AG09309 (cell line): Measurements from ENCODE around the gene CDK15.

ENCODE experiments used
- DNase-seq: peaks from one replicate; pipeline ENCODE4 v3.0.0-alpha.2; 2010; ENCODE audit warnings: low read depth
- H3K4me3 ChIP-seq: 2 replicates; pipeline ENCODE4 v1.5.1; 2011; ENCODE audit warnings: mild to moderate bottlenecking, low read depth, low read length, moderate library complexity; ENCODE audit not compliant: control insufficient read depth
- TF ChIP-seq, protein P1 (sequence below): IDR thresholded peaks from 2 replicates; pipeline ENCODE4 v1.5.1; 2011; ENCODE audit warnings: mild to moderate bottlenecking, low read depth, low read length, inconsistent platforms; ENCODE audit not compliant: insufficient read depth, control insufficient read depth; ENCODE audit errors: missing control alignments

The CDK15 gene

DNA sequence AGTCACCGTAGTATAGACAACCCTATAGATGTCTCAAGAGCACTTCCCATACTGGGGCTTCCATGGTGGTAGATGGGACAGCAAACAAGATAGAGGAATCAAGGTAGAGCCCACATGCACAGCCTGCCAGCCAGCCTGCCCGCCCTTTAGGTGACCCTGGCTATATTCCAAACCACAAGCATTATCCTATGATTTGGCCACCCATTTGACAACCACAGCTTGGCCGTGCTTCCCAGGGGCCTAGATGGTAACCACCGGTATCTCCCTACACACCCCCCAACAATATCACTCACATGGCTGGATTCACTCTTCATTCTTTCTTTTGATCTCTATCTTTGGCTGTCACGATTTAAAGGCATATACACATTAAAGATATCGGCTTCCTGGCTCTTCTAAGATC, 85.3 kb downstream of the CDK15 start:
- no peak for DNase-seq
- TF ChIP-seq, protein P1, sequence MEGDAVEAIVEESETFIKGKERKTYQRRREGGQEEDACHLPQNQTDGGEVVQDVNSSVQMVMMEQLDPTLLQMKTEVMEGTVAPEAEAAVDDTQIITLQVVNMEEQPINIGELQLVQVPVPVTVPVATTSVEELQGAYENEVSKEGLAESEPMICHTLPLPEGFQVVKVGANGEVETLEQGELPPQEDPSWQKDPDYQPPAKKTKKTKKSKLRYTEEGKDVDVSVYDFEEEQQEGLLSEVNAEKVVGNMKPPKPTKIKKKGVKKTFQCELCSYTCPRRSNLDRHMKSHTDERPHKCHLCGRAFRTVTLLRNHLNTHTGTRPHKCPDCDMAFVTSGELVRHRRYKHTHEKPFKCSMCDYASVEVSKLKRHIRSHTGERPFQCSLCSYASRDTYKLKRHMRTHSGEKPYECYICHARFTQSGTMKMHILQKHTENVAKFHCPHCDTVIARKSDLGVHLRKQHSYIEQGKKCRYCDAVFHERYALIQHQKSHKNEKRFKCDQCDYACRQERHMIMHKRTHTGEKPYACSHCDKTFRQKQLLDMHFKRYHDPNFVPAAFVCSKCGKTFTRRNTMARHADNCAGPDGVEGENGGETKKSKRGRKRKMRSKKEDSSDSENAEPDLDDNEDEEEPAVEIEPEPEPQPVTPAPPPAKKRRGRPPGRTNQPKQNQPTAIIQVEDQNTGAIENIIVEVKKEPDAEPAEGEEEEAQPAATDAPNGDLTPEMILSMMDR, result no peak
- no peak overlapping the region for H3K4me3 ChIP-seq

GRCh38 chr2:201892516-201892915, 86.2 kb downstream of the CDK15 start:
- DNase-seq, result no peak
- H3K4me3 ChIP-seq, result no peak overlapping the region
- TF ChIP-seq, protein P1, result no peak

DNA sequence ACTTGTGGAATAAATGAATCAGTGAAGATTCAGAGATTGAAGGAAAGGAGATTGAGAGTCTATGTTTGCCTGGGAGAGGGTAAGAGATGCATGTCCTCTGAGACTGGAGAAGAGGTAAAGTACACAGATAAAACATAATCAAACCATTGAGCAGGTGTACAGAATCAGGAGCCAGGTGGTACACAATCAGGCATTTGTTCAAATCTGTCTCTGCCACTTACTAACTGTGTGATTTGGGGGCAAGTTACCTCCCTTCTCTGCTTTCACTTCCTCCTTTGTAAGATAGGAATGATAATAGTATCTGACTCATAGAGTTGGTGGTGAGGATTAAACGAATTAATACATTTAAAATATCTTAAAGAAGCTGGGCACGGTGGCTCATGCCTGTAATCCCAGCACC, 94.0 kb downstream of the CDK15 start:
- TF ChIP-seq, protein P1, result no peak

DNA sequence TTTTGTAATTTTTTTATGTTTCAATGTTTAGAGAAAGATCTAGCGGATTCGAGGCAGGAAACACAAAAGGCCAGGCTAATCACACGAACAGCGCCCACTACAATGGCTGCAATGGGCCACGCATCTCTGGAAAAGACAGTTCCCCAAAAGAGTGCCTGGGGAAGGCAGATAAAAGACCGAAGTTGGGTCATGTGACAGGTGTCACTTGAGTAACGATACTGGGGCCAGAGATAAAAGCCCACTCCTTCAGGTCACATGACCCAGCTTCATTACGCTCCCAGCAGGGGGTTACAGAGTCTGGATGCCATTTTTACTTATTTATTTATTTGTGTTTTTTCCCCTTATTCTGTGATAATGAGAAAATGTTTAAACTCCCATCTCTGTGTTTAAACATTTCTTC, 95.4 kb downstream of the CDK15 start:
- DNase-seq, result no peak
- H3K4me3 ChIP-seq, result no peak overlapping the region

More for the DNA sequence above, 94.0 kb downstream of the CDK15 start:
- DNase-seq, result no peak
- H3K4me3 ChIP-seq, result no peak overlapping the region

DNA sequence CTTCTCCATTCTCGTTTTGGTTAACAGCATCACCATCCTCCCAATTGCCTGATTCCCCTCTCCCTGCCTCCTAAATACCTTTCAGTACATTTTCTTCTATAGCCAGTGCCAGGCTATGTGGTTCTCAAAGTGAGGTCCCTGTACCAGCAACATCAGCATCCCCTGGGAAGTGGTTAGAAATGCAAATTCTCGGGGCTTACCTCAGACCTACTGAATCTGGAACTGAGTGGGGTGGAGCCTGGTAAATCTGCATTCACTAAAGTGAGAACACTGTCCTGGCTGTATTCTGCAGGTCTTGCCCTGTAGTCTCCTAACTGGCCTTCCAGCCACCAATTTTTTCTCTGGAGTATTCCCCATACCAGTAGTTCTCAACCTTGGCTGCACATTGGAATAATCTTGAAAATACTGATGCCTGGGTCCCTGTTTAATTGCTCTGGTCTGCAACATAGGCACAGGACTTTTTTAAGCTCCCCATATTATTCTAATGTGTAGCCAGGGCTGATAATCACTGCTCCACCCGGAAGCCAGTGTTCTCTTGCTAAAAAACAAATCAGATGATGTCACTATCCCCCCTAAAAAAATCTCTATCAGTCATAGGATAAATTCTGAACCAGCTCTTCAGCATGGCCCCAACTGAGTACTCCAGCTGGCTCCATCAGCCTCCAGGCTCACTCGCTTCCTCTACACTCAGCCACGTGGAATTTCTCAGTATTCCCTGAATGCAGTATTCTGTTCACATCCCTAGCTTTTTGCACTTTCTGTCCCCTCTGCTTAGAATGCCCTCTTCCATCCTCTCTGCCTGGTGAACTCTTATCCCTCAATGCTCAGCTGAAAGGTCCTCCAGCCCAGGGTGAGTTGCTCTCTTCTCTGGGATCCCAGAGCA, 98.4 kb downstream of the CDK15 start:
- TF ChIP-seq, protein P1, result no peak
- H3K4me3 ChIP-seq, result no peak overlapping the region
- DNase-seq, result no peak

More for the DNA sequence above, 95.4 kb downstream of the CDK15 start:
- TF ChIP-seq, protein P1, result no peak

GRCh38 chr2:201906777-201907562, 100.6 kb downstream of the CDK15 start:
- DNase-seq, result no peak
- no peak overlapping the region for H3K4me3 ChIP-seq
- TF ChIP-seq, protein P1, result no peak
